Measurements from ENCODE around the gene GFPT2. TPM values are rescaled to one million over a fixed set of nuclear protein-coding genes. Genes with fewer than 3 reads are reported as not detected.

The GFPT2 gene
- total and polyA plus RNA-seq, 2 of the 8 experiments (the other 6 are each of a cell fraction or from before 2014, with no cell fraction given) = 83.7 to 143 TPM

DNA sequence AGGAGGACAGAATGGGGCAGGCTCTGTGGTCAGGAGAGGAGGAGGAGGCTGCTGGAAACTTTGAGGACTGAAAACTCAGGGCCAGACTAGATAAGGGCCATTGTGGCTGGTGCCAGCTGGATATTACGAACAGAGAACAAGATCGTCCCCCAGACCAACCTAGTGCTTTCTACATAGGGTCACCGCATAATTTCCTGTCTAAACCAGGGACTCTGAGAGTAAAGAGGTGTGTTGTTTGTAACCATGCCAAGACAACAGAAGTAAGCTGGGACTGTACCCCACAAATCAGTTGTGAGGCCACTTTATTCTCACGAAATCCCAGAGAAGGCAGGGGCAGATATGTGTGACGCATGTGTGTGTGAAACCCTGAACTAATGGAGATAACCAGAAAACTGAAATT, 20.3 kb upstream of the GFPT2 start (continued):
- TF ChIP-seq, protein P1, sequence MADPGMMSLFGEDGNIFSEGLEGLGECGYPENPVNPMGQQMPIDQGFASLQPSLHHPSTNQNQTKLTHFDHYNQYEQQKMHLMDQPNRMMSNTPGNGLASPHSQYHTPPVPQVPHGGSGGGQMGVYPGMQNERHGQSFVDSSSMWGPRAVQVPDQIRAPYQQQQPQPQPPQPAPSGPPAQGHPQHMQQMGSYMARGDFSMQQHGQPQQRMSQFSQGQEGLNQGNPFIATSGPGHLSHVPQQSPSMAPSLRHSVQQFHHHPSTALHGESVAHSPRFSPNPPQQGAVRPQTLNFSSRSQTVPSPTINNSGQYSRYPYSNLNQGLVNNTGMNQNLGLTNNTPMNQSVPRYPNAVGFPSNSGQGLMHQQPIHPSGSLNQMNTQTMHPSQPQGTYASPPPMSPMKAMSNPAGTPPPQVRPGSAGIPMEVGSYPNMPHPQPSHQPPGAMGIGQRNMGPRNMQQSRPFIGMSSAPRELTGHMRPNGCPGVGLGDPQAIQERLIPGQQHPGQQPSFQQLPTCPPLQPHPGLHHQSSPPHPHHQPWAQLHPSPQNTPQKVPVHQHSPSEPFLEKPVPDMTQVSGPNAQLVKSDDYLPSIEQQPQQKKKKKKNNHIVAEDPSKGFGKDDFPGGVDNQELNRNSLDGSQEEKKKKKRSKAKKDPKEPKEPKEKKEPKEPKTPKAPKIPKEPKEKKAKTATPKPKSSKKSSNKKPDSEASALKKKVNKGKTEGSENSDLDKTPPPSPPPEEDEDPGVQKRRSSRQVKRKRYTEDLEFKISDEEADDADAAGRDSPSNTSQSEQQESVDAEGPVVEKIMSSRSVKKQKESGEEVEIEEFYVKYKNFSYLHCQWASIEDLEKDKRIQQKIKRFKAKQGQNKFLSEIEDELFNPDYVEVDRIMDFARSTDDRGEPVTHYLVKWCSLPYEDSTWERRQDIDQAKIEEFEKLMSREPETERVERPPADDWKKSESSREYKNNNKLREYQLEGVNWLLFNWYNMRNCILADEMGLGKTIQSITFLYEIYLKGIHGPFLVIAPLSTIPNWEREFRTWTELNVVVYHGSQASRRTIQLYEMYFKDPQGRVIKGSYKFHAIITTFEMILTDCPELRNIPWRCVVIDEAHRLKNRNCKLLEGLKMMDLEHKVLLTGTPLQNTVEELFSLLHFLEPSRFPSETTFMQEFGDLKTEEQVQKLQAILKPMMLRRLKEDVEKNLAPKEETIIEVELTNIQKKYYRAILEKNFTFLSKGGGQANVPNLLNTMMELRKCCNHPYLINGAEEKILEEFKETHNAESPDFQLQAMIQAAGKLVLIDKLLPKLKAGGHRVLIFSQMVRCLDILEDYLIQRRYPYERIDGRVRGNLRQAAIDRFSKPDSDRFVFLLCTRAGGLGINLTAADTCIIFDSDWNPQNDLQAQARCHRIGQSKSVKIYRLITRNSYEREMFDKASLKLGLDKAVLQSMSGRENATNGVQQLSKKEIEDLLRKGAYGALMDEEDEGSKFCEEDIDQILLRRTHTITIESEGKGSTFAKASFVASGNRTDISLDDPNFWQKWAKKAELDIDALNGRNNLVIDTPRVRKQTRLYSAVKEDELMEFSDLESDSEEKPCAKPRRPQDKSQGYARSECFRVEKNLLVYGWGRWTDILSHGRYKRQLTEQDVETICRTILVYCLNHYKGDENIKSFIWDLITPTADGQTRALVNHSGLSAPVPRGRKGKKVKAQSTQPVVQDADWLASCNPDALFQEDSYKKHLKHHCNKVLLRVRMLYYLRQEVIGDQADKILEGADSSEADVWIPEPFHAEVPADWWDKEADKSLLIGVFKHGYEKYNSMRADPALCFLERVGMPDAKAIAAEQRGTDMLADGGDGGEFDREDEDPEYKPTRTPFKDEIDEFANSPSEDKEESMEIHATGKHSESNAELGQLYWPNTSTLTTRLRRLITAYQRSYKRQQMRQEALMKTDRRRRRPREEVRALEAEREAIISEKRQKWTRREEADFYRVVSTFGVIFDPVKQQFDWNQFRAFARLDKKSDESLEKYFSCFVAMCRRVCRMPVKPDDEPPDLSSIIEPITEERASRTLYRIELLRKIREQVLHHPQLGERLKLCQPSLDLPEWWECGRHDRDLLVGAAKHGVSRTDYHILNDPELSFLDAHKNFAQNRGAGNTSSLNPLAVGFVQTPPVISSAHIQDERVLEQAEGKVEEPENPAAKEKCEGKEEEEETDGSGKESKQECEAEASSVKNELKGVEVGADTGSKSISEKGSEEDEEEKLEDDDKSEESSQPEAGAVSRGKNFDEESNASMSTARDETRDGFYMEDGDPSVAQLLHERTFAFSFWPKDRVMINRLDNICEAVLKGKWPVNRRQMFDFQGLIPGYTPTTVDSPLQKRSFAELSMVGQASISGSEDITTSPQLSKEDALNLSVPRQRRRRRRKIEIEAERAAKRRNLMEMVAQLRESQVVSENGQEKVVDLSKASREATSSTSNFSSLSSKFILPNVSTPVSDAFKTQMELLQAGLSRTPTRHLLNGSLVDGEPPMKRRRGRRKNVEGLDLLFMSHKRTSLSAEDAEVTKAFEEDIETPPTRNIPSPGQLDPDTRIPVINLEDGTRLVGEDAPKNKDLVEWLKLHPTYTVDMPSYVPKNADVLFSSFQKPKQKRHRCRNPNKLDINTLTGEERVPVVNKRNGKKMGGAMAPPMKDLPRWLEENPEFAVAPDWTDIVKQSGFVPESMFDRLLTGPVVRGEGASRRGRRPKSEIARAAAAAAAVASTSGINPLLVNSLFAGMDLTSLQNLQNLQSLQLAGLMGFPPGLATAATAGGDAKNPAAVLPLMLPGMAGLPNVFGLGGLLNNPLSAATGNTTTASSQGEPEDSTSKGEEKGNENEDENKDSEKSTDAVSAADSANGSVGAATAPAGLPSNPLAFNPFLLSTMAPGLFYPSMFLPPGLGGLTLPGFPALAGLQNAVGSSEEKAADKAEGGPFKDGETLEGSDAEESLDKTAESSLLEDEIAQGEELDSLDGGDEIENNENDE (IDR thresholded peaks at IDR 0.05; ENCODE audit: insufficient replicate concordance, low read length) = no peak
- TF ChIP-seq TBP (IDR thresholded peaks at IDR 0.05; ENCODE audit: low read depth, low read length) (no peak), TCF12 (IDR thresholded peaks at IDR 0.05; ENCODE audit: low read depth, low read length) (no peak), CHD2 (IDR thresholded peaks at IDR 0.05; ENCODE audit: low read length) (no peak), SP2 (IDR thresholded peaks at IDR 0.05; ENCODE audit: low read length) (no peak), EGR1 (IDR thresholded peaks at IDR 0.05; ENCODE audit: borderline replicate concordance, low read depth, low read length) (no peak), HDAC6 (IDR thresholded peaks at IDR 0.05; ENCODE audit: low read depth, low read length) (no peak), NANOG (IDR thresholded peaks at IDR 0.05; ENCODE audit: insufficient read depth, low read depth, low read length, poor library complexity, severe bottlenecking) (no peak)
- TF ChIP-seq, protein P2, sequence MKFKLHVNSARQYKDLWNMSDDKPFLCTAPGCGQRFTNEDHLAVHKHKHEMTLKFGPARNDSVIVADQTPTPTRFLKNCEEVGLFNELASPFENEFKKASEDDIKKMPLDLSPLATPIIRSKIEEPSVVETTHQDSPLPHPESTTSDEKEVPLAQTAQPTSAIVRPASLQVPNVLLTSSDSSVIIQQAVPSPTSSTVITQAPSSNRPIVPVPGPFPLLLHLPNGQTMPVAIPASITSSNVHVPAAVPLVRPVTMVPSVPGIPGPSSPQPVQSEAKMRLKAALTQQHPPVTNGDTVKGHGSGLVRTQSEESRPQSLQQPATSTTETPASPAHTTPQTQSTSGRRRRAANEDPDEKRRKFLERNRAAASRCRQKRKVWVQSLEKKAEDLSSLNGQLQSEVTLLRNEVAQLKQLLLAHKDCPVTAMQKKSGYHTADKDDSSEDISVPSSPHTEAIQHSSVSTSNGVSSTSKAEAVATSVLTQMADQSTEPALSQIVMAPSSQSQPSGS (IDR thresholded peaks at IDR 0.05; ENCODE audit: low read length) = no peak

Data from H1 (cell line).